Measurements from ENCODE around the gene KIF22.
"Not testable (repeated sequence)": the region's sequence is repeated elsewhere in the genome, so short reads cannot be mapped to it uniquely, and the experiment has no call there.

Gene KIF22

GRCh38 chr16:29790183-29790948 lies at the start of gene KIF22:
KIF22 (plus strand) TSS chr16:29790751; CDS start chr16:29790760, 9 bp downstream.
- DNase-seq: peak; percentile 99

- no peak for DNase-seq
These were observed 47.8 kb upstream of the KIF22 start for GRCh38 chr16:29742683-29743275.

- no peak for DNase-seq
These were observed 47.1 kb upstream of the KIF22 start for GRCh38 chr16:29743475-29743826.

GRCh38 chr16:29743827-29744531 lies 46.6 kb upstream of the KIF22 start:
- DNase-seq: no peak

- no peak for DNase-seq
These were observed 45.9 kb upstream of the KIF22 start for GRCh38 chr16:29744541-29745101.

- no peak for DNase-seq
These were observed 45.3 kb upstream of the KIF22 start for GRCh38 chr16:29745121-29745852.

GRCh38 chr16:29745853-29746345 lies 44.7 kb upstream of the KIF22 start, which contains the start of gene C16orf54:
C16orf54 (minus strand) TSS chr16:29745990; CDS start chr16:29744951, 1,039 bp downstream.
- DNase-seq: no peak

- DNase-seq: not testable (repeated sequence)
These were observed 44.0 kb upstream of the KIF22 start for GRCh38 chr16:29746518-29746917.

- no peak for DNase-seq
These were observed 42.4 kb upstream of the KIF22 start for GRCh38 chr16:29747947-29748759.

GRCh38 chr16:29748760-29749149 lies 41.8 kb upstream of the KIF22 start:
- DNase-seq: not testable (repeated sequence)

GRCh38 chr16:29753516-29753915 lies 37.0 kb upstream of the KIF22 start:
- no peak for DNase-seq

GRCh38 chr16:29756654-29757053 lies 33.9 kb upstream of the KIF22 start:
- DNase-seq: no peak

GRCh38 chr16:29757086-29757485 lies 33.5 kb upstream of the KIF22 start:
- not testable (repeated sequence) for DNase-seq

- DNase-seq: peak; percentile 53
These were observed 32.5 kb upstream of the KIF22 start for GRCh38 chr16:29757950-29758466.

- no peak for DNase-seq
These were observed 29.8 kb upstream of the KIF22 start for GRCh38 chr16:29760567-29761279.

- DNase-seq: not testable (repeated sequence)
These were observed 29.3 kb upstream of the KIF22 start for GRCh38 chr16:29761280-29761651.

- DNase-seq: no peak
These were observed 28.7 kb upstream of the KIF22 start for GRCh38 chr16:29761882-29762281.

GRCh38 chr16:29763326-29763725 lies 27.2 kb upstream of the KIF22 start:
- DNase-seq: no peak

GRCh38 chr16:29765167-29766032 lies 25.2 kb upstream of the KIF22 start:
- DNase-seq: no peak

- DNase-seq: no peak
These were observed 24.0 kb upstream of the KIF22 start for GRCh38 chr16:29766571-29766970.
